Muscle layer of duodenum (tissue), 2 donors: ENCODE measurements around the gene CKS1B.
A peak's percentile ranks its signal among the peaks of the same experiment; 100 is the strongest.

Experiments used
- H3K27ac ChIP-seq: one replicate; pipeline ENCODE4 v1.7.0; 2013; ENCODE audit warnings: mild to moderate bottlenecking, low read length
- H3K27me3 ChIP-seq: one replicate; pipeline ENCODE4 v1.7.0; 2013; ENCODE audit warnings: low read depth, mild to moderate bottlenecking, control low read depth, low read length
- H3K36me3 ChIP-seq, 2 donors: one replicate each; pipeline ENCODE4 v1.7.0; 2013; ENCODE audit warnings: low read length in 2 of 2, control low read depth in 1 of 2, mild to moderate bottlenecking in 1 of 2; ENCODE audit not compliant: insufficient read depth in 2 of 2, control insufficient read depth in 1 of 2
- H3K4me1 ChIP-seq, 2 donors: one replicate each; pipeline ENCODE4 v1.7.0; 2013; ENCODE audit warnings: low read length in 2 of 2, mild to moderate bottlenecking in 2 of 2, control low read depth in 1 of 2, moderate library complexity in 1 of 2; ENCODE audit not compliant: insufficient read depth in 2 of 2, control insufficient read depth in 1 of 2
- H3K4me3 ChIP-seq, 2 donors: one replicate each; pipeline ENCODE4 v1.7.0; 2013; ENCODE audit warnings: low read length in 2 of 2, low read depth in 1 of 2, mild to moderate bottlenecking in 1 of 2
- H3K9me3 ChIP-seq, 2 donors: one replicate each; pipeline ENCODE4 v1.7.0; 2013; ENCODE audit warnings: low read length in 2 of 2, control low read depth in 1 of 2, mild to moderate bottlenecking in 1 of 2; ENCODE audit not compliant: control insufficient read depth in 1 of 2
- donor health status: healthy.

CKS1B gene

DNA sequence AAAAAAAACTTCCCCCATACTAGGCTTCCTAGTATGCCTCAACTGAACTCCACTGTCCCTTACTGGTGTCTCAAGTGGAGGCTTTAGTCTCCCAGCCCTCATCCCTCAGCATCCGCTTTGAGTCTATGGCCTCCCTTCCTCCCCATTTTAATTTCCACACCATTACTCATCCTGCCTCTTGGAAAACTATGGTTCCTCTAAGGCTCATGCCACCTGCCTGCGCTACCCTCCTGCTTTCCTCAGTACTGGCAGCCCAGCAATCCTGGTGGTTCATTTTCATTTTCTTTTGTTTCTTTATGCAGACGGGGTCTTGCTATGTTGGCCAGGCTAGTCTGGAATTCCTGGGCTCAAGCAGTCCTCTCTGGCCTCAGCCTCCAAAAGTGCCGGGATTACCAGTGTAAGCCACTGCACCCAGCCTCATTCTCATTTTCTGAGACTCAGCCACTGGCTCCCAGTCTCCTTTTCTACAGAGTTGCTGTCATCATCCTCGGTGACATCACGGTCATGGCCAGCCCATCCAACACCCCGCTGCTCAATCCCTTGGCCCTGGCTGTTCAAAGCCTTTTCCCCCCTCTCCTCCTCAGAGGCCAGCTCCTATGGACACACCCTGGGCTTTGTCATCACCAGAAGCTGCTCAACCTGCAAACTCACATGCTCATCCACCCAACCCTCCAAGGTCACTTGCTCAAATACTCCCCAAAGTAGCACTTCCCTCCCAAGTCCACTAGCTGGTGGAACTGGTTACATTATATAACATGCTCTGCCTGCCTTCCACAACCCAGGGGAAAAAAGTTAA is 35.7 kb upstream of the CKS1B start:
- H3K4me3 ChIP-seq: no peak overlapping the region
- peak overlapping the region; percentile 95 for H3K27ac ChIP-seq
- H3K27me3 ChIP-seq: no peaks in the 10 kb centered on the region
- H3K36me3 ChIP-seq: peaks cover 0 to 12% of the 10 kb centered on the region in 2 donors
- peaks cover 9 to 26% of the 10 kb centered on the region in 2 donors for H3K4me1 ChIP-seq
- no peaks in the 10 kb centered on the region for H3K9me3 ChIP-seq

DNA sequence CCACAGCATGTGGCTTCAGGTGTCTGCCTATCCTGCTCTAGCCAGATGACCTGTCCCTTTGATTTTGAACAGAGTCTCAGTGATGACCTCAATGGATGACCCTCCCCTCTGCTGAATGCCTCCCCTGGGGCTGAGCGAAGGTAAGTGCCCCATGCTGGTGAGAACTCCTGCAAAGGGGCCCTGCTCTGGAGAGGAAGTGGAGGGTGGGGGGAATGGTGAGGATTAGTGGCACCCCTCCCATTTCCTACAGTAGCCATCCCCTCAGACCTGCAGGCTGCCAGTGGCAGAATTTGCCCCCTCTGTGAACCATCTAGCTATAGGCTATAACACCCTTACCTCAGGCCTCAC is 34.3 kb upstream of the CKS1B start:
- Histone ChIP-seq H3K27ac (no peak overlapping the region), H3K4me1 (peaks cover 21 to 38% of the 10 kb centered on the region in 2 donors), H3K4me3 (no peak overlapping the region), H3K9me3 (no peaks in the 10 kb centered on the region), H3K27me3 (no peaks in the 10 kb centered on the region), H3K36me3 (peaks cover 6 to 22% of the 10 kb centered on the region in 2 donors)

GRCh38 chr1:154940651-154941194 is 33.8 kb upstream of the CKS1B start:
- Histone ChIP-seq H3K36me3 (peaks cover 6 to 23% of the 10 kb centered on the region in 2 donors), H3K27me3 (no peaks in the 10 kb centered on the region), H3K4me1 (peaks cover 21 to 33% of the 10 kb centered on the region in 2 donors), H3K27ac (no peak overlapping the region), H3K9me3 (no peaks in the 10 kb centered on the region), H3K4me3 (no peak overlapping the region)

GRCh38 chr1:154941333-154942013 is 33.0 kb upstream of the CKS1B start:
- Histone ChIP-seq H3K27me3 (no peaks in the 10 kb centered on the region), H3K36me3 (peaks cover 6 to 28% of the 10 kb centered on the region in 2 donors), H3K4me3 (no peak overlapping the region), H3K27ac (no peak overlapping the region), H3K4me1 (peaks cover 21 to 29% of the 10 kb centered on the region in 2 donors), H3K9me3 (no peaks in the 10 kb centered on the region)

DNA sequence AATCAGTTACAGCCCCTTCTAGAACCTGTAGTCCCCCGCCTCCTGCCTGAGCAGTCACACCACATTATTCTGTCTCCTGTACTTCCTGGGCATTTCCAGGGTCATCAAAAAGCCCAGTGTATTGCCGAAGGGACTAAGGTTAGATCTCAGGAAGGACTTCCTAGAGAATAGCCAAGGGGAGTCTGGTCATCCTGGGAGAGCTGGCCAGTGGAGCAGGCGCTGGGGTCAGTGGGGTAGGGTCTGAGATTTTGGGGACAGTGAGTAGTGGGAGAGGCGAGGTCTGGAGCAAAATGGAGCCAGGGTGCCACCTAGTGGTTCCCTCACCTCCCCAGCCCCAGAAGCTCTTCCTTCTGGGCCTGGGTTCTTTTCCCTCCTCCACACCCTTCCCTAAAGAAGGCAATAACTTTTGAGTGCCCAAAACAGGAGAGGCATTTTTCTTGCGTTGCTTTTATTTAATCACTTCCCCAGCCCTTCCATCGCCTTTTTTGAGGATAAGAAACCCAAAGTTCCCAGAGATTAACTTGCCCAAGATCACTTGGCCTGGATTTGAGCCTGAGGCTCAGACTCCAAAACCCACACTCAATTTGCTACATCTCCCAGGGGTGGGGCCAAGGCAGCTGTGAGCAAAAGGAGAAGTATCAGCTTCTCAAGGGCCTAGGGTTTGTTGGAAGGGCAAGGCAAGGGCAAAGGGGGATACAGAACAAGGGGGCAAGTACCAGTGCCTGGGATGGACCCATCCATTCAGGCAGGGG is 30.7 kb upstream of the CKS1B start:
- Histone ChIP-seq H3K4me1 (peaks cover 21 to 29% of the 10 kb centered on the region in 2 donors), H3K9me3 (no peaks in the 10 kb centered on the region), H3K27me3 (no peaks in the 10 kb centered on the region), H3K4me3 (no peak overlapping the region), H3K27ac (peak overlapping the region; percentile 8), H3K36me3 (peaks cover 6 to 36% of the 10 kb centered on the region in 2 donors)

DNA sequence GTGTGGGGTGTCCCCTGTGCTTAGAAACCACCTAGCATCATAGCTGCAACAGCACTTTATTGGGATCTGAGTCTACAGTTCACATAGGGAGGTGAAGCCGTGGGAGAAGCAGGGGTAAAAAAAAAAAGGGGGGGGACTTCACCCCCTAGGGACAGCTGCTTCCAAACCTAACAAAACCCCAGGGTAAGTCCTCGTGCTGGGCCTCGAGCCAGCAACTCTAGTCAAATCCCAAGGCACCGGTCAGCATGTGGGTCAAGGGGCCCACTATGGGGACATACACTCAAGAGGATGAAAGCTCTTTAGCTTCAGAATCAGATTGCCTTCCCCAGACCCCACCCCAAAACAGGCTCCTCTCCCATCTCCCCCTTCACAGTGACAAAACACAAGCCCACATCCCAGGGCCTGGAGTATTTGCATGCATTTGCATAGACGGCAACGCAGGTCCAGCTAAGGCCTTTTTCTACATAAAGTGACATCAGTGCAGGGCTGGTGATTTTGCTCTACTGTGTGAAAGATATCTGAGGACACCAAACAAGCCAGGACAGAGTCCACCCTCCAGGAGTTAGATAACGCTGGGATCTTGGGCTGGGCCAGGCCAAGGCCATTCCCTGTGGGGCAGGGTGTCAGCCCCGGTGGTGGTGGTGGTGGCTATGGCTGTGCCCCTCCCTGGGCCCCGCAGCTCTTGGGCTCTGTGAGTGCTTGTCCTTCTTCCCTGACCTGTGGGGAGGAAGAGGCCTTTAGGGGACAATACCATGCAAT is 29.9 kb upstream of the CKS1B start:
- Histone ChIP-seq H3K9me3 (no peaks in the 10 kb centered on the region), H3K4me1 (peaks cover 21 to 29% of the 10 kb centered on the region in 2 donors), H3K36me3 (peaks cover 6 to 36% of the 10 kb centered on the region in 2 donors), H3K27me3 (no peaks in the 10 kb centered on the region), H3K27ac (peak overlapping the region; percentile 8), H3K4me3 (no peak overlapping the region)

DNA sequence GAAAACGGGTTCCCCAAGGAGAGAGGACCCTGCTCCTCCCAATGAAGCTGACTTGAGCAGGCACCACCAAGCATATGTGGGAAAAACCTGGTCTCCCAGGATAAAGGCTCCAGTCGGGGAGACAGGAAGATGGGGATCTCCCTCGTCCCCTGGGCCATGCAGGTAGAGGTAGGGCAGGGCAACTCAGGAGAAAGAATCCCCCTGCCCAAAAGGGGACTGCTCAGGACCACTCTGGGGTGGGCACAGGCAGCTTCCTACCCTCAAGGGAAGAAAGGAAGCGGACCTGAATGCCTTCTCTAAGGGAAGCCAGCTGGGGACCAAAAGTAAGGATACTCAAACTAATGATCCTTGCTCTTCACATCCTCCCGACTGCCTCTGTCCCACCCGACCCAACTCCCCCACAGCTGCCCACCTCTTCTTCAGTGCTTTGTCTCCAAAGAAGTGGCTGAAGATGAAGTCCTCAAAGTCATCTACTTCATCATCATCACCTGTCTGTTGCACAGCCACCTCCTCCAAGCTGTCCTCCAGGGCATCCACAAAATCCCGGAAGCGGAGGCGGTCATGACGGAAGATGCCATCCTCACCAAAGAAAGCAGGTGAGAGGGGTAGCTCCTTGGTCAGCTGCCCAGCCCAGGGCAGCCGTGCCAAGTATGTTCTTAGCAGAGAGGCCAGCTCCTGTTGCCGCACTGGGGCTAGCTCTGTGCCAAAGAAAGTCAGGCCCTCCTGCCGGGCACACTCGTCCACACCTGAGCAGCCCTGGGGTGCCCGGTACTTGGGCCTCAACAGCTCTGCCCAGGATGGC is 29.1 kb upstream of the CKS1B start:
- no peak overlapping the region for H3K27ac ChIP-seq
- peaks cover 21 to 29% of the 10 kb centered on the region in 2 donors for H3K4me1 ChIP-seq
- no peaks in the 10 kb centered on the region for H3K27me3 ChIP-seq
- H3K36me3 ChIP-seq: peaks cover 6 to 38% of the 10 kb centered on the region in 2 donors
- no peak overlapping the region for H3K4me3 ChIP-seq
- H3K9me3 ChIP-seq: no peaks in the 10 kb centered on the region

- no peak overlapping the region for H3K4me3 ChIP-seq
- H3K27me3 ChIP-seq: no peaks in the 10 kb centered on the region
- H3K27ac ChIP-seq: no peak overlapping the region
- H3K9me3 ChIP-seq: no peaks in the 10 kb centered on the region
- peaks cover 21 to 30% of the 10 kb centered on the region in 2 donors for H3K4me1 ChIP-seq
- peaks cover 13 to 46% of the 10 kb centered on the region in 2 donors for H3K36me3 ChIP-seq
Measured at GRCh38 chr1:154945962-154946850, 28.3 kb upstream of the CKS1B start.

DNA sequence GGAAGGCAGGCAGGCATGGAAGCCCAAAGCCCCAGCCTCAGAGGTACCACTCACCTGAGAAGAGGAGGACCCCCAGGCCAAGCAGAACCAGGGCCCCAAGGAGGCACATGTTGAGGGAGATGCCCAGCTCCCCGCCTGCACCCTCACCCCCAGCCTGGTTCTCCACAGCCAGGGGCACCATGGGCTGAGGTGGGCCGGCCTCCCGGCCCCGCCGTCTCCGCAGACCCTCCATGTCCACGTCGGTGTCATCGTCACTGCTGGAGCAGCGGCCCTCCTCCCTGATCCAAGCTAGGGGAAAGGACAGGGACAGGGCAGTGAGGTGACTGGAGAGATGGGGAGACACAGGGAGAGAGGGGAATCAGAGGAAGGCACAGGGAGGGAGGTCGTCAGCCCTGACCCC is 26.4 kb upstream of the CKS1B start:
- no peaks in the 10 kb centered on the region for H3K9me3 ChIP-seq
- peaks cover 14 to 36% of the 10 kb centered on the region in 2 donors for H3K4me1 ChIP-seq
- no peak overlapping the region for H3K27ac ChIP-seq
- H3K36me3 ChIP-seq: peaks cover 13 to 51% of the 10 kb centered on the region in 2 donors
- H3K4me3 ChIP-seq: no peak overlapping the region
- H3K27me3 ChIP-seq: no peaks in the 10 kb centered on the region
